Fibroblast of skin of abdomen (primary cell): ENCODE results near the gene KLHL34.

Experiments
- DNase-seq: peaks from one replicate; pipeline ENCODE4 v3.0.0-alpha.2; 2013

Gene KLHL34

GRCh38 chrX:21655901-21656586 is 2.1 kb downstream of the KLHL34 start:
- no peak for DNase-seq

- no peak for DNase-seq
These were observed 12.2 kb downstream of the KLHL34 start for GRCh38 chrX:21645886-21646285.

- no peak for DNase-seq
These were observed 12.7 kb downstream of the KLHL34 start for GRCh38 chrX:21645431-21645830.

GRCh38 chrX:21639775-21640174 is 18.4 kb downstream of the KLHL34 start:
- DNase-seq: no peak

GRCh38 chrX:21638311-21638710 is 19.8 kb downstream of the KLHL34 start:
- peak; percentile 72 for DNase-seq

GRCh38 chrX:21632027-21632426 is 26.1 kb downstream of the KLHL34 start:
- no peak for DNase-seq

GRCh38 chrX:21623778-21624501 is 34.2 kb downstream of the KLHL34 start:
- no peak for DNase-seq

- DNase-seq: no peak
These were observed 37.9 kb downstream of the KLHL34 start for GRCh38 chrX:21620234-21620633.

- DNase-seq: peak; percentile 62
These were observed 41.7 kb downstream of the KLHL34 start for GRCh38 chrX:21616386-21616785.

GRCh38 chrX:21612154-21612553 is 46.0 kb downstream of the KLHL34 start:
- DNase-seq: no peak

- DNase-seq: no peak
These were observed 48.0 kb downstream of the KLHL34 start for GRCh38 chrX:21610168-21610567.

GRCh38 chrX:21606002-21606401 is 52.1 kb downstream of the KLHL34 start:
- DNase-seq: no peak
